Mesendoderm (in vitro differentiated cells): ENCODE measurements around the gene RDH8. TPM values are rescaled to one million over a fixed set of nuclear protein-coding genes. Genes with fewer than 3 reads are reported as not detected.

Source experiments
- DNase-seq: peaks from one replicate; pipeline ENCODE4 v3.0.0; 2013
- H2AK5ac ChIP-seq: 2 replicates; pipeline ENCODE4 v1.6.1; 2013; ENCODE audit warnings: low read length, inconsistent platforms
- H2BK120ac ChIP-seq: 2 replicates; pipeline ENCODE4 v1.6.1; 2013; ENCODE audit warnings: low read depth, mild to moderate bottlenecking, low read length, moderate library complexity, mixed read lengths
- H2BK15ac ChIP-seq: replicated peaks from 2 replicates; pipeline ENCODE4 v1.6.1; 2013; ENCODE audit warnings: low read depth, mild to moderate bottlenecking, moderate library complexity
- H2BK5ac ChIP-seq: 2 replicates; pipeline ENCODE4 v1.6.1; 2013; ENCODE audit warnings: low read length, inconsistent platforms
- H3K18ac ChIP-seq: 2 replicates; pipeline ENCODE4 v1.6.1; 2013; ENCODE audit warnings: mild to moderate bottlenecking, low read length, mixed read lengths
- H3K23ac ChIP-seq: one replicate; pipeline ENCODE4 v1.6.1; 2013; ENCODE audit warnings: low read length
- H3K27ac ChIP-seq: 2 replicates; pipeline ENCODE4 v1.5.1; 2013; ENCODE audit warnings: low read depth, mild to moderate bottlenecking, inconsistent platforms, low read length, moderate library complexity
- H3K27me3 ChIP-seq: 2 replicates; pipeline ENCODE4 v1.6.1; 2013; ENCODE audit warnings: low read length, control low read depth, mild to moderate bottlenecking, inconsistent platforms; ENCODE audit not compliant: insufficient read depth, poor library complexity
- H3K36me3 ChIP-seq: 2 replicates; pipeline ENCODE4 v1.6.1; 2013; ENCODE audit warnings: low read length, inconsistent platforms; ENCODE audit not compliant: control insufficient read depth, insufficient read depth
- H3K4ac ChIP-seq: one replicate; pipeline ENCODE4 v1.6.1; 2013; ENCODE audit warnings: low read depth, mild to moderate bottlenecking, low read length, moderate library complexity
- H3K4me1 ChIP-seq: 2 replicates; pipeline ENCODE4 v1.6.1; 2013; ENCODE audit warnings: low read depth, low read length, inconsistent platforms; ENCODE audit not compliant: control insufficient read depth
- H3K4me2 ChIP-seq: 2 replicates; pipeline ENCODE4 v1.6.1; 2013; ENCODE audit warnings: low read length
- H3K4me3 ChIP-seq: 2 replicates; pipeline ENCODE4 v1.5.1; 2013; ENCODE audit warnings: mild to moderate bottlenecking, low read length
- H3K56ac ChIP-seq: one replicate; pipeline ENCODE4 v1.6.1; 2013; ENCODE audit warnings: low read length
- H3K79me1 ChIP-seq: 2 replicates; pipeline ENCODE4 v1.6.1; 2013; ENCODE audit warnings: low read length, inconsistent platforms
- H3K79me2 ChIP-seq: 2 replicates; pipeline ENCODE4 v1.6.1; 2013; ENCODE audit warnings: mild to moderate bottlenecking, low read length; ENCODE audit not compliant: control insufficient read depth, insufficient read depth
- H3K9ac ChIP-seq: 2 replicates; pipeline ENCODE4 v1.6.1; 2013; ENCODE audit warnings: low read length, inconsistent platforms
- H4K5ac ChIP-seq: one replicate; pipeline ENCODE4 v1.6.1; 2013; ENCODE audit warnings: low read length
- H4K8ac ChIP-seq: one replicate; pipeline ENCODE4 v1.6.1; 2013; ENCODE audit warnings: low read depth, mild to moderate bottlenecking, control low read depth, low read length, moderate library complexity
- WGBS: extraction: QIAGEN DNeasy Blood & Tissue Kit; methylation state at CpG from one replicate; pipeline ENCODE4 v1.1.7; 2013; ENCODE audit warnings: low lambda C conversion rate, missing lambda C conversion rate; ENCODE audit not compliant: insufficient coverage; ENCODE audit errors: extremely low coverage; 5-methylcytosine and 5-hydroxymethylcytosine counted together
- polyA plus RNA-seq, 2 experiments: library from polyadenylated mRNA; stranded (reverse); fragments of 200-250 nt; gene quantifications; one replicate each; pipeline ENCODE4 v1.2.3, GENCODE V29; 2013

RDH8 gene
- not detected for polyA plus RNA-seq (2013, experiment 1 of 2)
- polyA plus RNA-seq (2013, experiment 2 of 2): not detected

- Histone ChIP-seq H3K23ac (no peak within 1 kb of the TSS), H3K4me2 (no peak within 1 kb of the TSS), H3K36me3 (no peaks in the 10 kb centered on the region), H2BK15ac (no peak within 1 kb of the TSS), H4K8ac (no peak within 1 kb of the TSS), H3K4ac (no peak within 1 kb of the TSS), H2BK120ac (no peak within 1 kb of the TSS), H3K56ac (no peak within 1 kb of the TSS), H3K27me3 (no peaks in the 10 kb centered on the region), H3K79me2 (no peaks in the 10 kb centered on the region), H2BK5ac (no peak within 1 kb of the TSS), H2AK5ac (no peak within 1 kb of the TSS), H3K18ac (no peak within 1 kb of the TSS), H3K79me1 (no peaks in the 10 kb centered on the region), H3K27ac (no peak within 1 kb of the TSS), H3K9ac (no peak within 1 kb of the TSS), H3K4me1 (no peaks in the 10 kb centered on the region), H3K4me3 (no peak within 1 kb of the TSS), H4K5ac (no peak within 1 kb of the TSS)
- no peak for DNase-seq
- WGBS: no CpG with 5 or more reads among the region's 10 CpGs
Observed at GRCh38 chr19:10013316-10013715, at the start of gene RDH8. Gene RDH8 (plus strand): TSS chr19:10013483. CDS start chr19:10013498, 15 bp downstream.

GRCh38 chr19:9966024-9966423, 47.3 kb upstream of the RDH8 start:
- no peaks in the 10 kb centered on the region for H3K79me1 ChIP-seq
- H2BK120ac ChIP-seq: no peak overlapping the region
- H3K23ac ChIP-seq: no peak overlapping the region
- H3K4me1 ChIP-seq: no peaks in the 10 kb centered on the region
- DNase-seq: no peak
- no peak overlapping the region for H3K4me2 ChIP-seq
- no peak overlapping the region for H3K4ac ChIP-seq
- no peak overlapping the region for H2BK5ac ChIP-seq
- no peaks in the 10 kb centered on the region for H3K36me3 ChIP-seq
- H4K8ac ChIP-seq: no peak overlapping the region
- H3K56ac ChIP-seq: no peak overlapping the region
- no peak overlapping the region for H3K4me3 ChIP-seq
- H4K5ac ChIP-seq: no peak overlapping the region
- no peak overlapping the region for H2BK15ac ChIP-seq
- no peak overlapping the region for H3K18ac ChIP-seq
- H3K9ac ChIP-seq: no peak overlapping the region
- WGBS: no CpG with 5 or more reads among the region's 14 CpGs
- H3K79me2 ChIP-seq: no peaks in the 10 kb centered on the region
- H3K27me3 ChIP-seq: peaks cover 7% of the 10 kb centered on the region
- H2AK5ac ChIP-seq: no peak overlapping the region
- H3K27ac ChIP-seq: no peak overlapping the region

- Histone ChIP-seq H3K4me3 (no peak overlapping the region), H3K79me2 (no peaks in the 10 kb centered on the region), H4K8ac (no peak overlapping the region), H3K4ac (no peak overlapping the region), H4K5ac (no peak overlapping the region), H2BK5ac (no peak overlapping the region), H3K27ac (no peak overlapping the region), H3K36me3 (no peaks in the 10 kb centered on the region), H3K4me1 (no peaks in the 10 kb centered on the region), H3K23ac (no peak overlapping the region), H3K27me3 (peaks cover 7% of the 10 kb centered on the region), H2BK15ac (no peak overlapping the region), H3K56ac (no peak overlapping the region), H2AK5ac (no peak overlapping the region), H3K9ac (no peak overlapping the region), H3K18ac (no peak overlapping the region), H2BK120ac (no peak overlapping the region), H3K79me1 (no peaks in the 10 kb centered on the region), H3K4me2 (no peak overlapping the region)
- DNase-seq: peak; percentile 47
- no CpG with 5 or more reads among the region's 29 CpGs for WGBS
Observed at GRCh38 chr19:9966448-9966847, 46.8 kb upstream of the RDH8 start.

GRCh38 chr19:9967326-9967725, 46.0 kb upstream of the RDH8 start:
- Histone ChIP-seq H2BK15ac (no peak overlapping the region), H2BK5ac (no peak overlapping the region), H3K27ac (no peak overlapping the region), H3K79me2 (no peaks in the 10 kb centered on the region), H2BK120ac (no peak overlapping the region), H3K4me3 (no peak overlapping the region), H3K56ac (no peak overlapping the region), H3K27me3 (peaks cover 7% of the 10 kb centered on the region), H3K18ac (no peak overlapping the region), H4K8ac (no peak overlapping the region), H3K23ac (no peak overlapping the region), H3K36me3 (no peaks in the 10 kb centered on the region), H3K4me2 (no peak overlapping the region), H3K79me1 (no peaks in the 10 kb centered on the region), H4K5ac (no peak overlapping the region), H3K9ac (no peak overlapping the region), H2AK5ac (no peak overlapping the region), H3K4me1 (no peaks in the 10 kb centered on the region), H3K4ac (no peak overlapping the region)
- WGBS: no CpG with 5 or more reads among the region's 4 CpGs
- no peak for DNase-seq

GRCh38 chr19:9968820-9969687, 44.2 kb upstream of the RDH8 start:
- Histone ChIP-seq H2BK120ac (no peak overlapping the region), H3K36me3 (no peaks in the 10 kb centered on the region), H3K4ac (no peak overlapping the region), H3K18ac (no peak overlapping the region), H3K4me2 (no peak overlapping the region), H3K79me1 (no peaks in the 10 kb centered on the region), H3K27me3 (peaks cover 7% of the 10 kb centered on the region), H3K4me3 (no peak overlapping the region), H4K8ac (no peak overlapping the region), H3K56ac (no peak overlapping the region), H3K9ac (no peak overlapping the region), H4K5ac (no peak overlapping the region), H2BK15ac (no peak overlapping the region), H3K79me2 (no peaks in the 10 kb centered on the region), H2AK5ac (no peak overlapping the region), H2BK5ac (no peak overlapping the region), H3K23ac (no peak overlapping the region), H3K27ac (no peak overlapping the region), H3K4me1 (no peaks in the 10 kb centered on the region)
- no CpG with 5 or more reads among the region's 8 CpGs for whole genome bisulfite sequencing
- no peak for DNase-seq

- H3K27ac ChIP-seq: no peak overlapping the region
- H2BK15ac ChIP-seq: no peak overlapping the region
- H3K27me3 ChIP-seq: peaks cover 7% of the 10 kb centered on the region
- no peak overlapping the region for H2AK5ac ChIP-seq
- no peak overlapping the region for H2BK5ac ChIP-seq
- DNase-seq: peak; percentile 24
- no peak overlapping the region for H2BK120ac ChIP-seq
- H3K79me1 ChIP-seq: no peaks in the 10 kb centered on the region
- no peak overlapping the region for H3K56ac ChIP-seq
- H3K4me3 ChIP-seq: no peak overlapping the region
- H3K23ac ChIP-seq: no peak overlapping the region
- H3K4me2 ChIP-seq: no peak overlapping the region
- H3K4ac ChIP-seq: no peak overlapping the region
- H3K36me3 ChIP-seq: no peaks in the 10 kb centered on the region
- WGBS: no CpG with 5 or more reads among the region's 2 CpGs
- H3K79me2 ChIP-seq: no peaks in the 10 kb centered on the region
- no peak overlapping the region for H4K8ac ChIP-seq
- H3K18ac ChIP-seq: no peak overlapping the region
- no peaks in the 10 kb centered on the region for H3K4me1 ChIP-seq
- H4K5ac ChIP-seq: no peak overlapping the region
- H3K9ac ChIP-seq: no peak overlapping the region
Observed at GRCh38 chr19:9969688-9969975, 43.7 kb upstream of the RDH8 start.
